HEK293T (cell line): ENCODE data around the gene ZNF337.

Experiments
- ARNT ChIP-seq: fragments of 450-650 bp; IDR thresholded peaks from 2 replicates; pipeline ENCODE4 v1.6.1; 2017; ENCODE audit warnings: mild to moderate bottlenecking
- BHLHE40 ChIP-seq: fragments of 450-650 bp; IDR thresholded peaks from 2 replicates; pipeline ENCODE4 v1.6.1; 2016; ENCODE audit warnings: mild to moderate bottlenecking, moderate library complexity, borderline replicate concordance
- CTBP1 ChIP-seq: fragments of 450-650 bp; IDR thresholded peaks from 2 replicates; pipeline ENCODE4 v1.6.1; 2016; ENCODE audit warnings: borderline replicate concordance
- ELF4 ChIP-seq: fragments of 450-650 bp; IDR thresholded peaks from 2 replicates; pipeline ENCODE4 v1.6.1; 2017; ENCODE audit warnings: antibody characterized with exemption
- FOXA1 ChIP-seq: fragments of 450-650 bp; IDR thresholded peaks from 2 replicates; pipeline ENCODE4 v1.6.1; 2016; ENCODE audit warnings: mild to moderate bottlenecking
- FOXK2 ChIP-seq: fragments of 450-650 bp; IDR thresholded peaks from 2 replicates; pipeline ENCODE4 v1.6.1; 2016; ENCODE audit warnings: mild to moderate bottlenecking
- FOXM1 ChIP-seq: fragments of 450-650 bp; IDR thresholded peaks from 2 replicates; pipeline ENCODE4 v1.6.1; 2017; ENCODE audit warnings: mild to moderate bottlenecking, borderline replicate concordance
- L3MBTL2 ChIP-seq: fragments of 450-650 bp; conservative IDR thresholded peaks from 2 replicates; pipeline ENCODE4 v1.6.1; 2016; ENCODE audit warnings: mild to moderate bottlenecking
- NFRKB ChIP-seq: fragments of 450-650 bp; IDR thresholded peaks from 2 replicates; pipeline ENCODE4 v1.6.1; 2016; ENCODE audit warnings: mild to moderate bottlenecking, moderate library complexity
- SP1 ChIP-seq: fragments of 450-650 bp; IDR thresholded peaks from 2 replicates; pipeline ENCODE4 v1.6.1; 2017
- TARDBP ChIP-seq: fragments of 450-650 bp; IDR thresholded peaks from 2 replicates; pipeline ENCODE4 v1.6.1; 2016

GRCh38 chr20:25705830-25706351, 9.2 kb upstream of the ZNF337 start:
- TF ChIP-seq FOXK2 (no peak), ELF4 (no peak), FOXA1 (no peak), TARDBP (no peak), SP1 (no peak), CTBP1 (no peak), ARNT (no peak), NFRKB (no peak), L3MBTL2 (no peak), BHLHE40 (no peak), FOXM1 (no peak)
